Measurements from ENCODE around the gene KDM1B.

Gene KDM1B

DNA sequence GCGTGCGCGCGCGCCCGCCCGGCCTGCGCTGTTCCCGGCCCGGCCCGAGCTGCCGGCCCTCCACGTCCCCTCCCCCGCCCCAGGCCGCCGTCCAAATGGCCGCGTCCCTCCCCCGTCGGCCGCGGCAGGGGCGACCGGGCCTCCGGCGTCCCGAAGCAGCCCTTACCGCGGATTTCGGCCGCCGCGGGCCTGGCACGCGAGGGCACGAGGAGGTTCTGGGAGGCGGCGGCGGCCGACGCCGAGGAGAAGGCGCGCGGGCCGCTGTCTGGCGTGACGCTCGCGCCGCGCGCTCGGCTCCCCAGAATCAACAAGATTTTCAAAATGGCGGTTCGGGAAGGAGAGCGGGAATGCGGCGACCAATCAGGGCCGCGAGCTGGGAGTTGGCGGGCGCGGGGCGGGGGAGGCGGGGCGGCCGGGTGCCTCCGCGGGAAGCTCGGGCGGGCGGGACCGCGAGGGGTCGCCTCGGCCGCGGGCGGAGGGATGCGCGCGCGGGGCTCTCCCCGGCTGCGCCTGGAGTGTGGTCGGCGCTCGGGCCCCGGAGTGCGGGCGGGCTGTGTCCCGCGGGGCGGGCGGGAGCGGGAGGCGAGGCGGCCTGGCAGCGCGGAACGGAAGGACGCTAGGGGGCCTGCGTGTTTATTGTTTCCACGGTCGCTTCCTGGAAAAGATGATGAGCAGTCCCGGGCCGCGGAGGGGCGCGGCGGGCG is 109.1 kb downstream of the KDM1B start, which contains the start of gene DEK:
Gene DEK (minus strand): TSS at position 312 of the 704 bp plus-strand sequence. CDS start 543 bp downstream, outside the sequence.
- DNase-seq, result peak; percentile 90

DNA sequence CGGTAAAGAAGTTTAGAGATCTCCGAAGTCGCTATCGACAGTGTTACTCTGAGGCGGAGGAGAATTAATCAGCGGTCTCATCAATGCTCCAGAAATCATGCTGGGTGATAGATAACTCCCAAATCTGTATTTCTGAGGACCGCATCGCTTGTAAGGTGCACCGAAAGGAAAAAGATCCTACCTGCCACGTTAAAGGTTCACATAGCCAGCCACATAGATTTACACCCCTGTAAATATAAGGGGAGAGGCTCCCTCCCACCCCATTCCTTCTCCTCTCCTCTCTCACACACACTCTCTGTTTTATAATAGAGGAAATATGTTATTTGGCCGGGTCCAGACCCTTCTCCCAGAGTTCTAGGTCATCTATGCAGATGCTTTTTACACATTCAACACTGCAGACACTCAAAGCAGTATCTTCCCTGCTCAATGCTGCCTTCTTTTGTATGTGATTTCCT is 109.7 kb downstream of the KDM1B start:
- DNase-seq, result no peak

DNA sequence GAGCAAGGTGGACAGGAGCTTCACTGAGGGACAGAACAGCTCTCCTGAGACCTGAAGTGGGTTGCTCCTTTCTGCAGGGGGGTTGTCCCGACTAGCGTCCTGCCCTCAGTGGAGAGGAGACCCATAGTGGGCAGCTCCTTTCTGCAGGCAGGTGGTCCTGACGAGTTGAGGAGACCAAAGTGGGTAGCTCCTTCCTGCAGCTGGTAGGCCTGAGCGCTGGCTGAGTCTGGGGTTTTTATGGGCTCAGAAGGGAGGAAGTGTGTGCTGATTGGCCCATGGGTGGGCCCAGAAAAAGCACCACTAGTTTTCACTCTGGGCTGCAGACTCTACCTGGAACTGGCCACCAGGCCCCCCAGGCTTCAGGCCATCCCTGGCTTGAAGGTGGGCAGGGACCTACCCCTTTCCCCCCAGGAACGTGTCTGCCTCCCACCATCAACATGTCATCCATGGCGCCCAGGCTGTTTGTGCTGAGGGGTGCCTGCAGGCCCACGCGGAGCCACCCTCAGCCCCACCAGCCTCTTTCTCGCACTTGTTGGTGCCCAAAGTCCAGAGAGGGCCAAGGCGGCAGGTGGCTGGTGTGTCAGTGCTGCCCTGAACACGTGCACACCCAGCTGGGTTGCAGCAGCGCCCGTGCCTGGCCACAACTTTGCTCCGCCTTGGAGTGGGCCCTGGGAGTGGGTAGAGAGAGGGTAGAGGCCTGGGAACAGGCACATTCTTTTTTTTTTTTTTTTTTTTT is 110.7 kb downstream of the KDM1B start:
- DNase-seq, result no peak

GRCh38 chr6:18266523-18266912 is 111.3 kb downstream of the KDM1B start:
- DNase-seq, result no peak

- DNase-seq, result no peak
These were observed 112.8 kb downstream of the KDM1B start for GRCh38 chr6:18268066-18268465.

DNA sequence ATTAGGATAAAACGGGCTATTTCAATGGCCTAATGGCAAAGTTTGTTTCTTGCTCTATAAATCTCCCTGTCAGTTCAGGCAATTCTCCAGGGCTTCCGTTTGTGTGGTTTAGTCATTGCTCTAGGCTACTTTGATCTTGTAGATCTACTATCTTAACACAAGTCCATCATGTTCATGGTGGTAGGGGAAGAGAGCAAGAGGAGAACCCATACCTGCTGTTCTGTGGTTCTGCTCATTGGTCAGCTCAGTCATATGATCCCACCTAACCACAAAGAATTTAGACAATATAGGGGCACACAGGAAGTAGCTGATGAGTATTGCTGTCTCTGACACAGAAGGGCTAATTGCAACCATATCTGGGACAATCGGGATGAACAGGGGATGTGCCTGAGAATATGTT is 114.0 kb downstream of the KDM1B start:
- DNase-seq, result peak; percentile 56

DNA sequence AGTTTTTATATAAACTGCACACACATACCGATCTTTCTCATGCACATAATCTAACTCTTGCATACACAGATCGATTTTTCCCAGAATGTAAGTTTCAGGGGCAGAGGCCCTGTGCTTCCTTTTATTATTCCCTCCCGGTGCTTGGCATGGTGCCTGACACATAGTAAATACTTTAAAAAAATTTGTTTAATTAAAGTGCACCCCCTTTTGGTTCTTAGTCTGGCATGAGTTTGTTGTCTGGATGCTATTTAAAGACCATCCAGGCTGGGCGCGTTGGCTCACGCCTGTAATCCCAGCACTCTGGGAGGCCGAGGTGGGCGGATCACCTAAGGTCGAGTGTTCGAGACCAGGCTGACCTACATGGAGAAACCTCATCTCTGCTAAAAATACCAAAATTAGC is 114.5 kb downstream of the KDM1B start:
- DNase-seq, result peak; percentile 60

- DNase-seq, result no peak
These were observed 115.0 kb downstream of the KDM1B start for GRCh38 chr6:18270216-18270615.

Measured in NCI-H345 (cell line).